Stimulated activated CD8-positive, alpha-beta memory T cell treated with anti-CD3 and anti-CD28 coated beads, Interleukin-15, amount 100 ng/mL, for 4 hours (primary cell): Measurements from ENCODE around the gene BANP.
"Not testable (repeated sequence)": the region's sequence is repeated elsewhere in the genome, so short reads cannot be mapped to it uniquely, and the experiment has no call there.

Experiments
- DNase-seq, 2 donors: peaks; one replicate each; pipeline ENCODE4 v3.0.0-alpha.2; 2020; ENCODE audit warnings: low read depth in 2 of 2

The BANP gene

GRCh38 chr16:87993901-87994300 lies 42.7 kb downstream of the BANP start:
- DNase-seq = no peak

DNA sequence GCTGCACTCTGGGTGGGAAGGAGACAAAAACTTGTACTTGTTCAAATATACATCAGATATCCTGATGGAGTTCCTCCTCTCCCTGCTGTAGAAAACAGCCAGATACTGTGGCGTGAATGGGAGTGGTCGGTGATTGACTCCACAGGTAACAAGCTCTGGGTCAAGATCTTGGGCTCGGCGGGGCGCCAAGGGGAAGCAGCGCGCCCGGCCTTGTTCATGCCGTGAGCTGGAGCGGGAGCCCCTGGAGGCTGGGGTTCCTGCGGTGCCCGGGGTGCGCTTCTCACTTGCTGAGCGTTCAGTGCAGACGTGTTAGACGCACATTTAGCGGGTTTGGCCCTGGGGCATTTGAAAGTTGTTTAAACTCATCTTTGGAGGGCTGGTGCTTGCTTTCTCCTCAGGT lies 44.4 kb downstream of the BANP start:
- no peak for DNase-seq

DNA sequence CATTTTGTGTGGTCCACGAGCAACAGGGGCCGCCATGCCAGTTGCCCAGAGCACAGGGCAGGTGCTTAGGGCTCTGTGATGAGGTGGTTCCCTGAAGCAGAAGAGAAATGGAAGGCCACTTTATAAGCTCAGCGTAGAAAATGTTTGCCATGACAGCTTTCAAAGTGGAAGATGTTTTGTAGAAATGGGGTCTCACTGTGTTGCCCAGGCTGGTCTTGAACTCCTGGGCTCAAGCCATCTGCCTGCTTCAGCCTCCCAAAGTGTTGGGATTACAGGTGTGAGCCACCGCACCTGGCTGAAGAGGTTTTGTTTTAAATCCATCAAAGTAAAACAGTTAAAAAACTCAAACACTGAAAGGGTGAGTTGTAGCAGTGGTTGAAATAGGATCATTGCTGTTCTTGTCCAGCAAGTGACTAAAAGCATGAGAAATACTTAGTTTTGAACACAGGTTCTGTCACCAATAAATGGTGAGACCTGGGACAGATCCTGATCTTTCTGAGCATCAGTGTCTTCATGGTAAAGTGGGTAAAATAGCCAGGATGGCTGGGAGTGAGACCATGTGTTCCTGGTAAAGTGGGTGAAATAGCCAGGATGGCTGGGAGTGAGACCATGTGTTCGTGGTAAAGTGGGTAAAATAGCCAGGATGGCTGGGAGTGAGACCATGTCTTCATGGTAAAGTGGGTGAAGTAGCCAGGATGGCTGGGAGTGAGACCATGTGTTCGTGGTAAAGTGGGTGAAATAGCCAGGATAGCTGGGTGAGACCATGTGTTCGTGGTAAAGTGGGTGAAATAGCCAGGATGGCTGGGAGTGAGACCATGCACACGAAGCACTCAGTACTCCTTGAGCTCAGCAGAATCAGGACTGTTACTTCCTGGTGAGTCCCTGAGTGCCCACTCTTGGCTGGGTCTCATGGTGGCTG lies 46.0 kb downstream of the BANP start:
- no peak for DNase-seq

- not testable (repeated sequence) for DNase-seq
Observed at GRCh38 chr16:87998184-87998793, 47.1 kb downstream of the BANP start.

DNA sequence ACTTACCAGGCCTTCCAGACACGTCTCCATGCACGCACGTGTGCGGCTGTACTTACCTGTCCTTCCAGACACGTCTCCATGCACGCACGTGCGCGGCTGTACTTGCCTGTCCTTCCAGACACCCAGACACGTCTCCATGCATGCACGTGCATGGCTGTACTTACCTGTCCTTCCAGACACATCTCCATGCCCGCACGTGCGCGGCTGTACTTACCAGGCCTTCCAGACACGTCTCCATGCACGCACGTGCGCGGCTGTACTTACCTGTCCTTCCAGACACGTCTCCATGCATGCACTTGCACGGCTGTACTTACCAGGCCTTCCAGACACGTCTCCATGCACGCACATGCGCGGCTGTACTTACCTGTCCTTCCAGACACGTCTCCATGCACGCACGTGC lies 47.8 kb downstream of the BANP start:
- not testable (repeated sequence) for DNase-seq

DNA sequence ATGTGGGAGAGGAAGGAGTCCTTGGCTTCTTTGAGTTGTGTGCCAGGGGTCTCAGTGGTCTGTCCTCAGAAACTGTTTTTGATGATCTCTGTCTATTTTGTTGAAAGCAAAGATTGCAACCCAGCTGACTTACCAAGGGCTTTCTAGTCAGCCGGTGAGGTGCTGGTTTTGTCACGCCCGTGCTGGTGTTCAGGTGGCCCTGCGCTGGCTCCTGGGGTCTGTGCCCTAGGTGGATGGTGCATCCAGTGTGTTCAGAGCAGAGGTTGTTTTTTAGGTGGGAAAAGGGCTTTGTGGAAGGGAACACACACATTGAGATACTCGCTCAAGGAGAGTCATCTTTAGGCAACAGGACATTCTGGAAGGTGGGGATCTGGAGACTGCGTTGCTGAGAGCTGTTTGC lies 51.0 kb downstream of the BANP start:
- no peak for DNase-seq

GRCh38 chr16:88002749-88003148 lies 51.5 kb downstream of the BANP start:
- DNase-seq = no peak

DNA sequence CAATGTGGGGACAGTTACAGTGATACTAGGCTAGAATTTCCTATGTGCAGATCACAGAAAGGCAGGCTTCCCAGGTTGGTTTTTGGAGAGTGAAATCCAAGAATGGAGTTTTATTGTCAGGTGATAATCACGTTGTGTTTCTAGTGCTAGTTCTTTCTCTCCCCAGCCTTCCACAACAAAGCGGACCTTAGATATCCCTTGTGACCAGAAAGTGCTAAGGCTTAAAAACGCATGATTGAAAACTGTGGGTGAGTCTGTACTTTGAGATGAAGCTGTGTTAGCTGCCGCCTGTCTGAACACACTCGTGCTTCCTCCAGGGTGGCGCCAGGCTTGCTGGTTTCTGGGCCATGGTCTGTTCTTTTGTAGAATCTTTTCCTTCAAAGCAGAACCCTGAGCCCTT lies 52.1 kb downstream of the BANP start:
- no peak for DNase-seq

DNA sequence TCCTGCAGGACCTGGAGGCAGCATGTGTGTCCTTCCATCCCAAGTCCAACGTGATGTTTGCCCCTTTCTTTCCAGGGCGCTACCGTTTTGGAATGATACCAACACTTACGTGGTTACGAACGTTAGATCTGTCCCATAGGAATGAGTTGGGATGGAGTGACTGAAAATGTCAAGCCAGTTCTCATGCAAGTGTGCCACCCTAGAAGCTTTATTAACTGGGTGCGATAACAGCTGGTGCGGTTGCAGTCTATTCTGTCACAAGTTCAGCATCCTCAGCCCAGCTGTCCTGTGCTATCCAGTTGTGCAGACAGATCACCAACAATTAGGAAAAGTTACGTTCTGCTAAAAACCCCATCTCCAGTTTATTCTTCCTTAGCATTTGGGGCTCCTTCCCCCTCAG lies 52.5 kb downstream of the BANP start:
- no peak for DNase-seq

GRCh38 chr16:88004391-88004790 lies 53.2 kb downstream of the BANP start:
- no peak for DNase-seq

GRCh38 chr16:88005181-88005581 lies 53.9 kb downstream of the BANP start:
- no peak for DNase-seq

GRCh38 chr16:88005968-88006367 lies 54.7 kb downstream of the BANP start:
- no peak for DNase-seq

DNA sequence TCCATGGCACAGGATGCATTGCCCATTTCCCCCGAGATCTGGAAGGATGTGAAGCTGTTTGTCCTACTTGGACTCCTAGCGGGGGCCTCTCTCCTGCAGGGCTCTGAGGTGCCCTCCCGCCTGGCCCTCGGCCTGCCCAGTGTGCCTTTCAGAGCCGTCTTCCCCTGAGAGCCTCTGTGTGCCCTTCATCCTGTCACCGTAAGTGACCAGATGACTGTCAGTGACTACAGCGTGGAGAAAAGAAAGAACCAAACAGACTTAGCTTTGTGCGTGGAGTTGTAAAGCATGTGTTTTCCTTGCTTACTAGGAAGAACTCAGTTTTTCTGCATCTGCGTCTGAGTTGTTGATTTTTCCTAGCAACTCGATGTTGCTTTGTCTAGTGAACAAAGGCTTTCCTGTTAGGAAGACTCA lies 56.1 kb downstream of the BANP start:
- no peak for DNase-seq

GRCh38 chr16:88008840-88009239 lies 57.6 kb downstream of the BANP start:
- no peak for DNase-seq

GRCh38 chr16:88009563-88010342 lies 58.5 kb downstream of the BANP start:
- DNase-seq = no peak

- DNase-seq = no peak
Observed at GRCh38 chr16:88010343-88010967, 59.2 kb downstream of the BANP start.

DNA sequence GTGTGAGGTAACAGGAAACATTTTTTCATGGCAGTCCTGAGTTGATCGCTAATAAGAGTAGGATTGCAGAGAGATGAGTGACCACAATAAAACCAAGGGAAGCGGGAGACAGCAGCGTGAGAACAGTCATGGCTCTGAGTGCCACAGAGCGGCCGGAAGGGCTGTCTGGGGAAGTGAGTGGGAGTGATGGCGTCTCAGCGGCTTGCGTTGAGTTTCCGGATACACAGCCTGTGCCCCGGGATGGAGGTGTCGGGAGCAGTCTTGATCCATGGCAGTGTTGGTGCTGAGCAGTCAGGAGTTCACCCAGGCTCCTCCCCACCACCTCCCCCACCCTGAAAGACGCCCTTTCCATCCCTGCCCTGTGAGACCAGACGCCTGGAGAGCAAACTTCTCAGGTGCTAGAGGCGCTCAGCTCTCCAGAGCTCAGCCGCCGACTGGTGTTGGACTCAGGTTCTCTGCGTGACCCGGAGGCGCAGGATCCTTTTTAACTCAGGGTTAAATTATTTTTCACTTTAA lies 59.8 kb downstream of the BANP start:
- no peak for DNase-seq

- no peak for DNase-seq
Observed at GRCh38 chr16:88012360-88012759, 61.1 kb downstream of the BANP start.

- DNase-seq = no peak
Observed at GRCh38 chr16:88013091-88013609, 61.9 kb downstream of the BANP start.

GRCh38 chr16:88013766-88014251 lies 62.6 kb downstream of the BANP start:
- DNase-seq = no peak

DNA sequence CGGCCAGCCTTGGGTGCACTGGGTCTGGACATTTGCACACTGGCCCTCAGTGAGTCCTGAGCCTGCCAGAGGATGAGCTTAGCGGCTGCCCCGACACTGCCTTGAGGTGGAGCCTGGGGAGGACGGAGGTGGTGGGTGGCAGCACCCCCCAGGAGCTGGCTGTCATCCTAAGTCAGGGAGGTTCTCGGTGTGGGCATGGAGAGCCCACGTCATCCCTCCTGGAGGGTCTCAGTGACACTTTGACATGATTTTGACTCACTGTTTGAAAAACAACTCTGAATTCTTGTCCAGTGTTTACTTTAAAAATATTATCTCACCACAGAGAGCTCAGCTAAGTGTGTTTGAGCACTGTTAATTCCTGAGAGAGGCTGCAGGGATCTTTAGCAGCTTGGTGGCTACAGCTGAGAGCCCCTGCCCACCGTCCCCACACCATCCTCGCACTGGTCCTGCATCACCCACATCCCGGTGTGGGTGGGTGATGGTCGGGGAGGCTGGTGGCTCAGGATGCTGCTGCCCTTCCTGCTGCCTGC lies 63.1 kb downstream of the BANP start:
- DNase-seq = no peak
